GM18507 (cell line): ENCODE measurements around the gene DENND1A.
A peak's percentile ranks its signal among the peaks of the same experiment; 100 is the strongest.
"Not testable (repeated sequence)": the region's sequence is repeated elsewhere in the genome, so short reads cannot be mapped to it uniquely, and the experiment has no call there.

Source experiments
- DNase-seq: peaks from one replicate; pipeline ENCODE4 v3.0.0; 2011; ENCODE audit warnings: low read depth; ENCODE audit not compliant: insufficient read length; ENCODE audit errors: extremely low spot score
- FAIRE-seq: peaks from 2 replicates; lab custom pipeline; 2011; peaks lifted over from hg19 to GRCh38; lab: Jason Lieb, UNC

DENND1A gene

DNA sequence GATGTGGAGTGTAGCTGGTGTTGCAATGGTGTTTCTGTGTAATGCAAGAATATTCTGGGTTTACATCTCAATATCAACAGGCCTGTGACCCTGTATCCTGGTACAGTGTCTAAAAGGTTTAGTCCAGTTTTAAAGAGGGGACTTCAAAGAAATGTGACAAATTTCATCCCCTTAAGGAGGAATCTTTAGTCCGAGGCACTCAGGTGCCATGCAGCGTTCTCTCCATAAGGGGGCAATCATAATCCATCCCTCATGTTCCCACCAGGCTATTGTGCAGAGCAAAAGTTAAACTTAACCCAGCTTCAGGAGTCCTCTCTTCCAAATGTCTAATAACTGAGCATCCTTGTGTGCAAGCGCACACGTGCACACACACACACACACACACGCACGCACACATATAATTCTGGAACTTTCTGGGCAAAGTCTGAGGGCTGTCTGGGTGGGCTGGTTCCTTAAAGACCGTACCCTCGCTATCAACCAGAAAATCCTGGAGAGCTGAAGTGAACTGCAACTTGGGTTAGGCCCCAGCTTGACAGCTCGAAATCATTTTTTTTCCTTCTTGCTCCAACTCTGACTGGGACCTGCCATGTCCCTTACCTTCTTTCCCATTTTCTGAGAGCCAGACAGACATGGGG, 527.9 kb downstream of the DENND1A start:
- DNase-seq (peak; percentile 43), FAIRE-seq (peak; percentile 26)

DNA sequence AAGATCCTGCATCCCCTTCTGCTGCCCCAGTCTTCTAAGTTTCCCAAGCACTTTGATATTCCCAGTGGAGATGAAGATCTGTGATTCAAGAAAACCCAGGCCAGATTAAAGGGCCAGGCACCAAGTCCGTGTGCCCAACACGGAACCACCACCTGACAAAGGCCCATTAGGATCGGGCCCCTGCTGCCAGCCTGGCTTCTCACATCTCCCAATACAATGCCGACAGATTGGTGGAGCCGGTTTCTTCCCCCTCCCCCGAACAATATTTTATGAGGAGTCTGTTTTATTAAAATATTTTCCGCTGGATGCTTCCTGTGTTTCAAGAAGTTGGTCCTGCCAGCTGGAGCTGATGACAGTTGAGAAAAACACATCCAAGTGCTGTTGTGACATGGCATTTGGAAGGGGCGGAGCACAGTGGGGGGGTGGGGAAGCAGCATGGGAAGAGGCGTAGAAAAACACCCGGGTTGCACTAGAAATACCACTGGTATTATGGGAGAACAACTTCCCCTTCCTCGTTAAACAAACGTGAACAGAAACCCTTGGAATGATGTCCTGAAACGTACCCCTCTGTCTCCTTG, 528.9 kb downstream of the DENND1A start:
- FAIRE-seq, result no peak
- DNase-seq, result no peak

DNA sequence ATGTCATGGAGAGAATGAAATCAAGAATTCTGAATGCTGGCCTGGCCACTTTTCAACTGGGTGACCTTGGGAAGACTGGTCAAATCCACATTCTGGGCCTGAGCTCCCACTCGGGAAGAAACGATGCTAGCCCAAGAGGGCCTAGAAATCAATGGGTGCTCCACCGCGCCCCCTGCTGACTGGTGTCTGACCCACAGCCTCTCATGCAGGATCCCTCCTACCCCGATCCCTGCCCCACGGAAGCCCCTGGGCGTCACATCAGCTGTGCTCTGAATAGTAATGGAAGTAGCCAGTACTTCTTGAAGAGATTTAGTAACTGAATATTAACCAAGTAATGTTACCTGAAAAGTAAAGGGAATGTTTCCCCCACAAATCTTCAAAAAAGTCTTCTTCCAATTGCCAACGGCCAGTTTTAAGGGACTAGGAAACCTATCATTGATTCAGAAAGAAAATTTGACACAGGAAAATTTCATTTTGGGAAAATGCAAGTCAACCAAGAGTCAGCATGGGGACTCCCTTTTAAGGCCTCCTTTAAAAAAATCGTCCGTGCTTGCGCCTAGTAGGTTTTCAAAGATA, 530.0 kb downstream of the DENND1A start:
- DNase-seq (peak; percentile 26), FAIRE-seq (no peak)

DNA sequence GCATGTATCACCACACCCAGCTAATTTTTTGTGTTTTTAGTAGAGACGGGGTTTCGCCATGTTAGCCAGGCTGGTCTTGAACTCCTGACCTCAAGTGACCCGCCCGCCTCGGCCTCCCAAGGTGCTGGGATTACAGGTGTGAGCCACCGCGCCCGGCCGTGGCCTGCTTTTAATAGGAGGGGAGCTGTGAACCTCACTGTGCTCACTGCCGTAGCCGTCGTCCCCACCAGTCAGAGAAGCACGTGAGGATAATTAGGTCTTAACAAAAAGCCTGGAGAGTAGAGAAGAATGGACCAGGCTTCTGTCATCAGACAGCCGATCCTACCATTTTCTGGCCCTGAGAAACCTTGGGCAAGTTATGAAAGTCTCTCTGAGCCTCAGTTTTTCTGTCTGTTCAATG, 531.0 kb downstream of the DENND1A start:
- DNase-seq, FAIRE-seq: not testable (repeated sequence)

DNA sequence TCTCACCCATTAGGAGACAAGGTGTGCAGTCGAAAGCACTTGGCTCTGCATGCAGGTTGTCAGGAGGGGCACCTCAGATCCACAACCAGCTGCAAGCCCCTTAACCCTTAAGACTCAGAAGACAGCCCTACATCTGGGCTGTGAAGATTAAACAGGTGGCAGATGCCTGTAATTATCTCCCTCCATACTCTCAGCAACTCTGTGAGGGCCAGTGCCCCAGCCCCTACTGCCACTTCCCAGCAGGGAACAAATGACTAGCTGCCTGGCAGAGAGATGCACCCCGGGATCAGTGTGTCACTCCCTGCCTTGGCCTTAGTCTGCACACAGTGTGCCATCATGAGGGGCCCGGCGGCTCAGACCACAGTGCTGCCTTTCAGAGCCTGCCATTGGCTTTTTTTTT, 532.0 kb downstream of the DENND1A start:
- DNase-seq, result no peak

DNA sequence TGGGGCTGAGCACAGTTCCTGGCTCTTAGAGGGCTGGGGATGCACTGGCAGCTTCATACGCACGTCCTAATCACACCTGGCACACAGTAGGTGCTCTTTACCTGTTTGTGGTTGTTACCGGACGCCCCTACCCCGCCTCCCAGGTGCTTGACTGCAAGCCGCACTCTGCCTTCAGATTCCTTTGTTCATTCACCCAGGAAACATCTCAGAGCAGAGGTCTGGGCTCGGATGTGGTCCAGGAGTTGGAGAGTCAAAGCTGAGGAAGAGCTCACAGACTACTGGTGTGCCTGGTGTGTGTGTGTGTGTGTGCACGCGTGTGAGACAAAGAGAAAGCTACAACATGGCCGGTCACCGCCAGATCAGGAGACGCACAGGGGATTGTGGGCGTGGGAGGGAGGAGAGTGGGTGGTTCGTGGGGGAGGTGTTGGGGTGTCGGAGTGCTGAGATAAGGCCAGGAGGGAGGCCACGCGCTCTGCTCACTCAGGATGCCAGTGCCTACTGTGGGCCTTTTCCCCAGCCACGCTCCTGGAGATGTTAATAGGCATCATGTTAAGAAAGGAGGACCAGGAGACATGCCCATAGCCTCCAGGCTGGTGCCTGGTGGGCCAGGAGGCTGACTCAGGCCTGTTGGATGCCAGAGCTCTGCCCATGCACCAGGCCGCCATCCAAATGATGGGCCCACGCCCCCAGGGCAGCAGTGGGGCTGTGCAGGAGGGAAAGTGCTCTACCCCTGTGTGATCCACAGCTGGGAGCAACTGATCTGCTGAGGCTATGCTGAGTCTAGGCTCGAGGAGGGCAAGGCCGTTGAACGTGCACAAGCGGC, 534.0 kb downstream of the DENND1A start:
- FAIRE-seq (no peak), DNase-seq (no peak)

More for the DNA sequence above, 532.0 kb downstream of the DENND1A start:
- no peak for FAIRE-seq

DNA sequence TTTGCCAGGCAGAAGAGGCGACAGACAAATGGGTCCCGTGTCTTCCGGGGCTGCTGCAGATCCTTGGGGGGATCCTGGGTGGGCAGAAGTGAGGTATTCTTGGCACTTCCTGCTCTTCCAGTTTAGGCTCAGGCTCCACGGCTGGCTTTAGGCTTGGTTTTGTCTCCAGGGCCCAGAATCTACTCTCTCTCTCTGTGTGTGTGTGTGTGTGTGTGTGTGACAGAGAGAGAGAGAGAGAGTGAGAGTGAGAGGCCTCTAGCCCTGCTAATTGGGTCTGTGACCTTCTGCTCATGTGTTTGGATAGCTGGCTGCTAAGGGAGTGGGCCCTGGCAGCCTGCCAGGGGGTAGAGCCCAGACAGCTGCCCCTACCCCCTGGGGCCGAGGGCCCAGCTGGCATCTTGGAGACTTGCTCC, 534.6 kb downstream of the DENND1A start:
- DNase-seq, result no peak
- FAIRE-seq, result no peak

DNA sequence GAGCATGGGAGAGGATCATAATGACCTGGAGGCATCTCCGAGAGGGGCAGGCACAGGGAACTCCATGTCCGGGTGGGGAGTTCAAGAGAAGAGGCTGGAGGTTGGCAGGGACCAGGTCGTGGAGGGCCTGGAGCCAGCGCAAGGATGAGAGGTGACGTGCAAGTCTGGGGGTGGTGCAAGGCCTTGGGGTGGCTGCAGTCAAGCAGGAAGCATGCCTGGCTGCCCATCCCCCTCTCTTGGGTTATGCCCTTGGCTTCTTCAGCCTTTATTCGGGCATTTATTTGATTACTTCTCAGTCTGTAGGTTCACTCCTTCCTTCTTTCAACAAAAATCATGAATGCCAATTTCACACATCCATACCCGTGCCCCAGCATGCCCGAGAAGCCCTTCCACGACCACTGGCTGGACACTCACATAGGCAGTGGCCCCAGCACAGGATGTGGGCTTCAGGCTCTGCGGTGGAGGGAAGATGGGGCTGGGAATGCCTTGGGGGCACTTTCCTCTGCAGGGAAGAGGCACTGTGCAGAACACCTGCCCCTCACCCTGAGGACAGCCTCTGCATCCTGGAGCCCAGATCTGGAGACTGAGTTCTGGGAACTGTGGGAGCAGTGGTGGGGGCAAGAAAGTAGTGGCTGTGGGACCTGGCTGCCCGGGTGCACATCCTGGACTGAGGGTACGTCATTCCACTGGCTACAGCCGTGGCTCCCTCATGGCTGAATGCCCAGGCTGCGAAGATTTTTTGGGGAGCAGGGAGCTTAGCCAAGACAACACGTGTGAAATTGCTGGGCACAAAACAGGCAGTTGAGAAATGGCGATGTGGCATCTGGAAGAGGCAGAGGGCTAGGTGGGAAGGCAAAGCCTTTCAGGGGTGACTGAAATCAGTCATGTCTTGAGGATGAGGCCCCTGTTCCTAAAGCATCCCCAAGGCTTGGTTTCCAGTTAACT, 535.4 kb downstream of the DENND1A start:
- no peak for DNase-seq
- FAIRE-seq, result no peak

DNA sequence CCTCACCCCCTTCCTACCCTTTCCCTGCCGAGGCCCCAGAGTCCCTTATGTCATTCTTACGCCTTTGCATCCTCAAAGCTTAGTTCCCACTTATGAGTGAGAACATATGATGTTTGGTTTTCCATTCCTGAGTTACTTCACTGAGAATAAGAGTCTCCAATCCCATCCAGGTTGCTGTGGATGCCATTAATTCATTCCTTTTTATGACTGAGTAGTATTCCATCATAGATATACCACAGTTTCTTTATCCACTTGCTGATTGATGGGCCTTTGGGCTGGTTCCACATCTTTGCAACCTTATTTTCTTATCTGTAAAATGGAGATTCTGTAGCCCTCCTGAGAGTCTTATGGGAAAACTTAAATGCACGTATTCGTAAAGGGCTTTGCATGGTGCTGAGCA, 537.1 kb downstream of the DENND1A start:
- DNase-seq, result no peak
- FAIRE-seq, result no peak

DNA sequence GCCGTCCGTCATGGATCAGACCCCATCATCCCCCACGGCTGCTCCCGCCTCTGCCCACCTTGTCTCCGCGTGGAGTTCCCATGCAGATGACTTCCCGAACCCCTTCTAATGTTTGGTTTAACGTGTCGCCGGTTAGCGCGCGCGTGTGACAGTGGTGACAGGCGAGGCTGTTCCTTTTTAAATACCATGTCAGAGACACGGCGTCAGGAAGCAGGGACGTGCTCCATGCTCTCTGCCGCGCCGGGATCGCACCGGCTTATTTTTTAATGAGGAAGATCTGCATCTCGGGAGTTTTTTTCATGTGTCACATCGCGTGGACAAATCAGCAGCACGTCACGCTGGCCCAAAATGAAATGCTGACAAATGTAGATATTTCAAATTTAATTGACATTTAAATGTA, 538.0 kb downstream of the DENND1A start:
- DNase-seq (no peak), FAIRE-seq (no peak)

DNA sequence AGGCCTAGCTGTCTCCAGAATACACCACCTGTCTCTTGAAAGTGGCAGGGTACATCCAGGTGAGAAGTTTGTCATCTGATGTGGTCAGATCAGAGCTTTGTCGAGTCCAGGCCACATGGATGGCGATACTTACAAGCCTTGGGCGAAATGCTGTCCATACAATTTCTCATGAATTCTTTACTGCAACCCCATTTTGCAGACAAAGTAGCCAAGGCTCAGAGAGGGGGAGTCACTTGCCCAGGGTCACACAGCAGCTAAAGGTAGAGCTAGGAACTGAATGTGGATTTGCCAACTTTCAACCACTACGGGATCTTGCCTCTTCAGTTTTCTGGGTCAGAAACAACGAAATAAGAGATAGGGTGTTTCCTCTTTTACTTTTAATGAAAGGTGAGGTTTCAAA, 538.7 kb downstream of the DENND1A start:
- DNase-seq (no peak), FAIRE-seq (no peak)

DNA sequence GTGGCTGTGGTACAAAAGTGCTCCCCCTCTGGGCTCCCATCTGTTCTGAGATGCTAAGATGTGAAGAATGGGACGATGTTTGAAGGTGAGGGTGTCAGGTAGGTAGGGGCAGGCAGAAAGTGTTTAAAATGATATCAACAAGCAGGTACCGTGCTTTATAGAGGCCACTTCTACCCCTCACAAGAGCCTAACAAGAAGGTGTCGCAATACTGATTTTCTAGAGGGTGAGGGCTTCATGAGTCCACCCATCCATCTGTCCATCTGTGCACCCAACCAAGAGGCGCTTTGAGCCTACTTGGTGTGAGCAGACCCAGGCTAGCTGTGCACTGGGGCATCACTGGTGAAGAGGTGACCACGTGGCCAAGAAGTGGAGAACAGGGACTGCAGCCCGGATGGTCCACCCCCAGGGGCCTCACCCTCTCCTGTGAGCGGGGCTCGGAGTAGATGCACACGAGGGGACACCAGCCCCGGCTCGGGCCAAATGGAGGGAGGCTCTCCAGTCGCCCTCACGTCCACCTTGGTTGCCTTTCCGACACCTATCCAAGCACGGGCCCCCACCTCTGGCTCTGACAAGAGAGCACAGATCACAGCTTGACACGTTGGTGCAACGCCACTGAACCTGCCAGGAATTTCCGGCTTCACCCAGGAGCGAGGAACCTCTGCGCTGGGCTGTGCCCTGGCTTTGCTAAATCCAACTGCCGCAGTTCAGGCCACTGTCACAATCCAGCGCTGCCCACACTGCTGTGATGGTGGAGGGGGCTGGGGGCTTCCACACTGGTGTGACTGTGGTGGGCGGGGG, 539.4 kb downstream of the DENND1A start:
- no peak for FAIRE-seq
- no peak for DNase-seq

DNA sequence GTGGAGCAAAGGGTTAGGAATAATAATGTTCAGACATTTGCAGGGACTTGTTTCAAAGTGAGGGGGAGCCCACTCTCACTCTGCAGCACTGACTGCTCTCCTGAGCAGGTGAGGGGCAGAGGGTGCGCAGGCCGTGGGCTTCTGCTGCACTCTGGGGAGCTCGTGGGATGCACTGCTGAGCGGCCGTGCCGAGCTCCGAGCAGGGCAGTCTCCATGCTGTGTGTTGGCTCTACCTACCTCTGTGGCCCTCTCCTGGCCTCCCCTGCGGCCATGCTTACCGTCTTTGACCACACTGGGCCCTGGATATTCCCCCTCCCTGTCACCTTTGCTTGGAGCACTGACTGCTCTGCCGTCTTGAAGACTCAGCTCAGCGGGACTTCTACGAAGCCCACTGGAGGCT, 540.2 kb downstream of the DENND1A start:
- DNase-seq, result no peak
- no peak for FAIRE-seq

DNA sequence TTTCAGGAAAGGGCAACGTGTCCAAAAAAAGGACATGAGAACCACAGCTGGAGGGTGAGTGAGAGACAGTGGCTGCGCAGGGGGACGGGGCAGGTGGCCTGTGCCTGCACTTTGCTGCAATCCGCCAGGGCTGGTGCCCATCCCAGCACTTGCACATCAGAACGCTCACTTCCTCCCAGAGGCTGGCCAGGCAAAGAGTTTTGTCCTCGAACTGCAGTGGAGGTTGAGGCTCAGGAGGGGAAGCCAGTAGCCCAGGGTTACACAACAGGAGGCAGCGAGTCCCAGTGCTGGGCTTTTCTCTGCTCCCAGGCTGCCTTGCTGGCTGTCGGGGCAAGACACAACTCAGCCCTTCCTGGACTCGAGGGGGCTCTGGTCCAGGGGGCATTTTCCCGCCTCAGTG, 540.9 kb downstream of the DENND1A start:
- DNase-seq (no peak), FAIRE-seq (no peak)

DNA sequence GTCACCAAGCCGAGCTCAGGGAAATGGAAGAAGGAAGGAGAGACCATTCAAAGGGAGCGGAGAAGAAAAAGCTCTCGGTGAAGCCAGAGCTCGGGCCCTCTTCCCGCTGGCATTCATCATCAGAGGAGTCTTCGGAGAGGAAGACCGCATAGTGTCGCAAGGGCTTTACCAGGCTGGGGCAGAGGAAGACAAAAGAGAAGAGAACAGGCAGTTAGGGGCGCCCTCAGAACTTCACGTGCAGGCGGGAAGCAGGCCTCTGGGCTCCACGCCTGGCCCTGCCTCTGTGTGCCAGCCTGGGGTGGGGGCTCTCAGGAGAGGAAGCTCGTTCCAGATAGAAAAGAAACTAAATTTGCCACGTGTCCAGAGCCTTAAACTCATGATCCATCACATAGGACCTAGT, 542.2 kb downstream of the DENND1A start:
- no peak for DNase-seq
- no peak for FAIRE-seq

DNA sequence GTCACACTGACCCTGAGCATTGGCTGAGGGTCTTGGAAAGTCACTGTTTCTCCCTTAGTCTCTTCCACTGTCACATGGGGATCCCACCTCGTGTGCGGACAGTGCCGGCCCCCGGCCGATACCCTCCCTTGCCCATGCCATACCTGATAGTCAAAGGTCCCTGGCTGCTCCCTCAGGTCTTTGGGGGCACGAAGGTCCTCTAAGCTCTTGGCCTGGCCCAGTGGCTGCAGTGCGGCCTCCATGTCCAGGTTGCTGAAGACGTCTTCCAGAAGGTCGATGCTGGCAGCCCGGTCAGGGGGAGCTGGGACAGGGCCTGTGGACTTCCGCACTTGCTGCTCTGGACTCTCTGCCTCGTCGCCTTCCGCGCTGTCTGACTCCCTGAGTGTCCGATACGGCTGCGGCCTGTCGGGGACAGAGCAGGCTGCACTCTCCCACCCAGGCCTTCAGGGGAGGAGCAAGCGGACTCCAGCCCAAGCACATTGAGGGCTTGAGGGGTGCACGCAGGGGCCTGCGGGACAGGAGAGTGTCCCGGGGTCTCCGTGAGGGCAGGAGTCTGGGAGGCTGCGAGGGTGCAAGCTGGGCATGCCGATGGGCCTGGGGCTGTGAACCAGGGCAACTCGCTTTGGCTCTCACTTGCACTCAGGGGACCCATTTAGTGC, 546.3 kb downstream of the DENND1A start:
- no peak for FAIRE-seq
- DNase-seq, result no peak

DNA sequence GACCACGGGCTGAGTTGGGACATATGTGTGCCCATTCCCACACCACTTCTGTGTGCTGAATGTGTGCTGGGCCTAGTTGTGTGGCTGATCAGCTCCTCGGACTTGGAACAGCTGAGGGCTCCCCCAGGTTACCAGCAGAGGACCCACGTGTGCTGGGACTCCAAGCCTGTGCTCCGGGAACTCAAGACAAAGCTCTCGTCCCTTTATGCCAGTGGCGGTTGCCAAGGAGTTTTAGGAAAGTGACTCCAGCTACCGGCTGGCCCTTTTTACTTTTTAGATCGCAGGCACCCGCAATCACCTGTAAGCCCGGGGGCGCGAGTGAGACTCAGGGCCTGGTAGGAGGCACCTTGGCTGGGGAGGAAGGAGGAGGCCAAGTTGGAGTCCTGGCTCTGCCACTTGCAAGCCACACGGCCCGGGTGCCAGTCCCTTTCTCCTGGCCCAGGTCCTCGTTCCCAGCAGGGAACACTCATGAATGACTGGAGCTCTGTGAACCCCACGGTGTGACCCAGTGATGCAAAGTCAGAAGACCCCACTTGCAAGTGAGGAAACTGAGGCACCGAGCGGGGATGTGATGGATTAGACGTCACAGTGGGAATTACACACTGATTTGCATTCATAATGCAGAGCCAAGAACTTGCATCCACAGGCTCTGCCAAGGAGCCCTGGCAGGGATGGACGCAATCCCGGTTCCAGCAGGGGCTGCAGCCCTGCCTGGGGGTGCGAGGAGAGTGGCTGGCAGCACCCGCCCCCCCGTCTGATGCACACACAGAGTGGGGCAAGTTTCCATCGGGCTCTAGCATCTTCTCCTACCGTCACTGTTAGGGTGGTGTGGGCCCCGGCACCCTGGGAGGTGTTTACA, 547.0 kb downstream of the DENND1A start:
- FAIRE-seq (no peak), DNase-seq (no peak)
